Activated CD4-positive, alpha-beta T cell treated with anti-CD3 and anti-CD28 coated beads for 1 hour (primary cell): Measurements from ENCODE around the gene RBM4B.
A peak's percentile ranks its signal among the peaks of the same experiment; 100 is the strongest.

Experiments
- DNase-seq: peaks from one replicate; pipeline ENCODE4 v3.0.0-alpha.2; 2020

RBM4B gene

GRCh38 chr11:66639066-66639813, 38.4 kb downstream of the RBM4B start:
- no peak for DNase-seq

GRCh38 chr11:66638177-66639065, 39.3 kb downstream of the RBM4B start, which contains the start of gene RBM4:
Gene RBM4, plus strand, starts transcription at chr11:66638703. Its CDS starts 1,009 bp downstream, at chr11:66639712.
- peak; percentile 93 for DNase-seq

DNA sequence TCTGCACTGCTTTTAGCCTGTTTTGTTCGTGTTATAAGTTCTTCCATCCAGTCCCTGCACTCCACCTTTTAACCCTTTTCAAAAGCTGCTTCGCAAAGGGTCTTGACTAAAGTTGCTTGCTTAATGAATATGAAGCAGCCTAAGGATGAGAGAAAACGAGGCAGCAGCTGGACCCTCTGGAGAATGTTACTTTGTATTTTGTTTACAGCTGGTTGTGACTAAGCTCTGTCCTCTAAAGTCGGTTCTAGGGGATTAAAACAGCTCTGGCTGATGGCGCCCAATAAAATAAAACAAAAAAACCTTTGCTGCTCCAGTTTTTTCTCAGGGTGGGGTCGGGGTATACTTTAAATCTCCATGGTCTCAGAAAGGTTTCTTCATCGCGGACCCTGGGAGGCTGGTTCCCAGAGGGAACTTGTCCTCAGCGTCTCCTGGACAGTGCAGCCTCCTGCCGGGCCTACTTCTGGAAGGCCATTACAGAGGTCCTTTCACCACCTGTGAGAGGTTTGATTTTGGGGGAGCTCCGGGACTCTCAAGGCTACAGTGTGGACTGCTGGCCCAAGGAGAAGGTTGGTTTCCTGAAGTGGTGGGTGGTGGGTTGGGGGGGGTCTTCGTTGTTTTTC, 40.0 kb downstream of the RBM4B start:
- DNase-seq = no peak

- no peak for DNase-seq
These were observed 41.3 kb downstream of the RBM4B start for GRCh38 chr11:66636411-66636810.

DNA sequence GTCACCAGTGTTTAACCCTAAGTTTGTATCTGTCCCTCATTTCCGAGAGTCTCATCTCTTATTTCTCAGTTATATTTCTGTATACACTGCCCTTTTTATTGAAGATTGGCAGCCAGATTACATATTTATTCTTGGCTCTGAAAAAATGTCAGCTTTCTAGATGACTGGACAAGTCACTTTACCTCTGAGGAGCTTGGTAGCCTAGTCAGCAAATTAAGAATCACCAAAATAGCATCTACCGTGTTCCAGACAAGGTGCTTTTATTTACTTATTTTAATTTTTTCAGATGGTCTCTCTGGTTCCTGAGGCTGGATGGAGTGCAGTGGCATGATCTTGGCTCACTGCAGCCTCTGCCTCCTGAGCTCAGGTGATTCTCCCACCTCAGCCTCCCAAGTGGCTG, 44.7 kb downstream of the RBM4B start:
- no peak for DNase-seq

GRCh38 chr11:66631883-66632282, 45.8 kb downstream of the RBM4B start:
- no peak for DNase-seq

DNA sequence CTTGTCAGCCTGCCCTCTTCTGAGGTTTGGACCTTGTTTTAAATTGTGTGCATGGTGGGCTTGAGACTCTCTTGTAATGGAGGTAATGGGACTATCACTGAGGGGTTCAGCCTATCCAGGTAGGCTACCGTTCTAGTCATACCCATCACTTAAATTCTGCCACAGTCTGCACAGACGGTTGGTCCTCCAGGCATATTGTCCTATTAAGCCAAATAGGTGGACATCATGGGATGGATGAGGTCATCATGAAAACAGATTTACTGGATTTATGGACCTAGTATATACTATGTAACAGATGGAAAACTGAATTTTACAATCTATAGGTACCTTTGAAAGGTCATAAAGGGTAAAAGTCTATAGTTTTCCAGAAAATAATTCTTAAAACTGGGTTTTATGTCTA, 48.3 kb downstream of the RBM4B start:
- DNase-seq = no peak

- DNase-seq = no peak
These were observed 49.6 kb downstream of the RBM4B start for GRCh38 chr11:66628061-66628603.

DNA sequence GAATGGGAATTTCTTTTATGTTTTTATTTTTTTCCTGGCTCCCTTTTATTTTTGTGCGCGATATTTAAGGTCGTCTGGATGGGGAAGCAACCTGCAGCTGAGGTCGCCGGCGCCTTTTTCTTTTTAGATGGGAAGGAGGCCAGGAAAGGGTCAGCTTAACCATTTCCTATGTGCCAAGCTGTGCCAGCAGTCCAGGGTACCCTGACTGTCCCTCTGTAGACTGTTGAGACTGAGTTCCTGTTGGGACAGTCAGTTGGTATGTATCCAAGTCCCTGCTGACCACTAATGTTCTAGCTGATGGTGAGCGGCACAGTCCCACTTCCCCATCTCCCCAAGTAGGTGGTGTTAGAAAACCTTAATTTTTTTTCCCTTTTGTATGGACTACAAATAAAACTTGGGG, 50.8 kb downstream of the RBM4B start:
- DNase-seq = no peak

DNA sequence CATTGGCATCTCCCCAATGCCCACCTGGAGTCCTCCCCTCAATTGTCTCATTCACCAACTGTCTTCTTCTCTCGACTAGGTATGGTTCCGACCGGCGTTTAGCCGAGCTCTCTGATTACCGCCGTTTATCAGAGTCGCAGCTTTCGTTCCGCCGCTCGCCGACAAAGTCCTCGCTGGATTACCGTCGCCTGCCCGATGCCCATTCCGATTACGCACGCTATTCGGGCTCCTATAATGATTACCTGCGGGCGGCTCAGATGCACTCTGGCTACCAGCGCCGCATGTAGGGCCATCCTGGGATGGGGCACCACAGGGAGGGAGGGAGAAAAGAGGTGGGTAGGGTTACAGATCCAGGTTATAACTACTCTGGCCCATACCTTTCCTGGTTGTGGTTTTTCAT, 51.3 kb downstream of the RBM4B start:
- DNase-seq = no peak

- no peak for DNase-seq
These were observed 51.9 kb downstream of the RBM4B start for GRCh38 chr11:66625752-66626149.

DNA sequence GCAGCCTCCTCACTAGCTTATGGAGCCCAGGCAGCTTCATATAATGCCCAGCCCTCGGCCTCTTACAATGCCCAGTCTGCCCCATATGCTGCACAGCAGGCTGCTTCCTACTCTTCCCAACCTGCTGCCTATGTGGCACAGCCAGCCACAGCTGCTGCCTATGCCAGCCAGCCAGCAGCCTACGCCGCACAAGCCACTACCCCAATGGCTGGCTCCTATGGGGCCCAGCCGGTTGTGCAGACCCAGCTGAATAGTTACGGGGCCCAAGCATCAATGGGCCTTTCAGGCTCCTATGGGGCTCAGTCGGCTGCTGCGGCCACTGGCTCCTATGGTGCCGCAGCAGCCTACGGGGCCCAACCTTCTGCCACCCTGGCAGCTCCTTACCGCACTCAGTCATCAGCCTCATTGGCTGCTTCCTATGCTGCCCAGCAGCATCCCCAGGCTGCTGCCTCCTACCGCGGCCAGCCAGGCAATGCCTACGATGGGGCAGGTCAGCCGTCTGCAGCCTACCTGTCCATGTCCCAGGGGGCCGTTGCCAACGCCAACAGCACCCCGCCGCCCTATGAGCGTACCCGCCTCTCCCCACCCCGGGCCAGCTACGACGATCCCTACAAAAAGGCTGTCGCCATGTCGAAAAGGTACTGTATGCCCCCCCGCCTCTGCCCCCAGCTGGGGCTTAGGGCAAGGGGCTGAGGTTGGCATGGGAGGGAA, 52.5 kb downstream of the RBM4B start:
- no peak for DNase-seq

DNA sequence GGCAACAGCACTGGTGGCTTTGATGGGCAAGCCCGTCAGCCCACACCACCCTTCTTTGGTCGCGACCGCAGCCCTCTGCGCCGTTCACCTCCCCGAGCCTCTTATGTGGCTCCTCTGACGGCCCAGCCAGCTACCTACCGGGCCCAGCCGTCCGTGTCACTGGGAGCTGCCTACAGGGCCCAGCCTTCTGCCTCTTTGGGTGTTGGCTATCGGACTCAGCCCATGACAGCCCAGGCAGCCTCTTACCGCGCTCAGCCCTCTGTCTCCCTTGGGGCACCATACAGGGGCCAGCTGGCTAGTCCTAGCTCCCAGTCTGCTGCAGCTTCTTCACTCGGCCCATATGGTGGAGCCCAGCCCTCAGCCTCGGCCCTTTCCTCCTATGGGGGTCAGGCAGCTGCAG, 53.2 kb downstream of the RBM4B start:
- DNase-seq = no peak

GRCh38 chr11:66619080-66619554, 58.6 kb downstream of the RBM4B start:
- no peak for DNase-seq

GRCh38 chr11:66617155-66617834, 60.4 kb downstream of the RBM4B start:
- no peak for DNase-seq

GRCh38 chr11:66616379-66617154, 61.1 kb downstream of the RBM4B start, which contains the start of gene RBM14:
Gene RBM14, plus strand, starts transcription at chr11:66616630. Its CDS starts 91 bp downstream, at chr11:66616721.
- DNase-seq = peak; percentile 96
